ENCODE measurements around the gene ADAMTS5. TPM values are rescaled to one million over a fixed set of nuclear protein-coding genes. Genes with fewer than 3 reads are reported as not detected.

Gene ADAMTS5
- total and polyA plus RNA-seq, 2 of the 8 experiments (the other 6 are each of a cell fraction or from before 2014, with no cell fraction given): 0.20 to 1.1 TPM

DNA sequence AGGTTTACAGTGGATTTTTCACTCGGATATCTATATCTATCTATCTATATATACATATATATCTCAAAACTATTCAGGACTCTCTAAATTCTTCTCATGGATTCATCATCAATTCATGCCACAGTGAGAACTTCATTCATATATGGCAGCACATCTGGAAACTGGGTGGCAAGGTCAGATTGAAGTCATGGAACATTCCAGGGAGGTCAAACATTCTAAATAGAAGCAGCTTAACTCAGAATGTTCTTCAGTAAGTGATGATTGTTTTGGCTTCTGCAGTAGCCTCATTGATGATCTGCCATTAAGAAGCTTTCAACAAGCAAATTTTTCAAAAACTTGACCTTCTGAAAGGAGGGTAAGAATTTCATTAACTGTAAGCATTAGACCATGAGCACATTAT lies 74.7 kb downstream of the ADAMTS5 start:
- Histone ChIP-seq H3K4ac (replicated peaks; ENCODE audit: insufficient read length, low read depth, low read length) (no peak overlapping the region), H3K27ac (ENCODE audit: low read depth, low read length) (no peak overlapping the region), H3K79me2 (ENCODE audit: control insufficient read depth in 1 of 2, insufficient read depth in 2 of 2, low read length in 2 of 2) (no peaks in the 10 kb centered on the region), H4K8ac (ENCODE audit: extremely low read depth, insufficient read depth, low read length) (no peak overlapping the region), H3K23me2 (ENCODE audit: low read depth, low read length) (no peaks in the 10 kb centered on the region), H4K20me1 (replicated peaks in 1 of 2; ENCODE audit: control insufficient read depth in 1 of 2, insufficient read depth in 2 of 2, low read length in 2 of 2) (no peaks in the 10 kb centered on the region), H2BK5ac (ENCODE audit: low read depth, low read length) (no peak overlapping the region), H2BK12ac (ENCODE audit: low read depth, low read length) (no peak overlapping the region), H3K4me1 (replicated peaks in 1 of 4; ENCODE audit: control insufficient read depth in 3 of 4, insufficient read depth in 4 of 4, low read length in 3 of 4) (no peaks in the 10 kb centered on the region), H2AK5ac (ENCODE audit: low read depth, low read length) (no peak overlapping the region), H4K5ac (ENCODE audit: insufficient read length, low read depth, low read length) (no peak overlapping the region), H2BK15ac (ENCODE audit: low read length) (no peak overlapping the region), H3K56ac (replicated peaks; ENCODE audit: insufficient read length, low read depth, low read length) (no peak overlapping the region), H3K27me3 (replicated peaks in 1 of 4; ENCODE audit: control insufficient read depth in 3 of 4, extremely low read depth in 1 of 4, insufficient read depth in 3 of 4, low read length in 3 of 4) (peaks cover 0 to 1% (median 0%) of the 10 kb centered on the region in 4 experiments; a peak in 1 of 7 replicates), H2AFZ (ENCODE audit: low read length) (no peak overlapping the region), H2BK120ac (replicated peaks; ENCODE audit: low read depth, low read length) (no peak overlapping the region), H4K91ac (replicated peaks; ENCODE audit: insufficient read length, low read length) (no peak overlapping the region), H3K23ac (ENCODE audit: insufficient read length) (no peak overlapping the region), H3K14ac (ENCODE audit: insufficient read length) (no peak overlapping the region), H3K9ac (replicated peaks in 1 of 4; ENCODE audit: extremely low read depth in 1 of 4, low read depth in 3 of 4, low read length in 3 of 4) (no peak overlapping the region), H3K4me2 (ENCODE audit: insufficient read depth in 1 of 2, low read depth in 2 of 2, low read length in 2 of 2) (no peak overlapping the region), H3K18ac (ENCODE audit: extremely low read depth, low read length) (no peak overlapping the region), H3K36me3 (ENCODE audit: control insufficient read depth in 2 of 4, insufficient read depth in 4 of 4, low read length in 3 of 4) (no peaks in the 10 kb centered on the region), H3K79me1 (ENCODE audit: low read depth, low read length) (no peaks in the 10 kb centered on the region), H3K9me3 (ENCODE audit: insufficient read depth in 2 of 2, low read depth in 1 of 2, low read length in 1 of 2) (no peaks in the 10 kb centered on the region), H2BK20ac (ENCODE audit: low read length) (no peak overlapping the region), H3K4me3 (ENCODE audit: extremely low read depth in 1 of 4, insufficient read depth in 2 of 4, low read depth in 3 of 4, low read length in 4 of 4) (no peak overlapping the region)
- FAIRE-seq (no peak), DNase-seq (ENCODE audit: low read depth in 1 of 2, low spot score in 2 of 2) (no peak)
- POLR2A ChIA-PET (ENCODE audit: partially characterized antibody): no interaction called here
- CTCF ChIA-PET (ENCODE audit: partially characterized antibody): interaction anchor here (1.6 to 3.7 kb wide), 2 partner anchors 10 to 70 kb away, joined by 3 to 16 read pairs; no protein-coding TSS in a partner anchor
- WGBS, 2 experiments (ENCODE audit: extremely low coverage in 1 of 2, insufficient coverage in 1 of 2, insufficient read length in 1 of 2, insufficient replicate concordance in 2 of 2, low coverage in 1 of 2, low lambda C conversion rate in 2 of 2, missing lambda C conversion rate in 1 of 2): 94% methylated on average over 1 of the region's 1 CpG; no CpG with 5 or more reads in 1 of the 2 experiments
- no peak for TF ChIP-seq EZH2 (IDR thresholded peaks at IDR 0.05; ENCODE audit: low read depth, low read length, severe bottlenecking)

All from H1 (cell line).